Muscle layer of duodenum (tissue), 2 donors: Measurements from ENCODE around the gene CARHSP1.
"Not testable (repeated sequence)": the region's sequence is repeated elsewhere in the genome, so short reads cannot be mapped to it uniquely, and the experiment has no call there.

Source experiments
- H3K27ac ChIP-seq: one replicate; pipeline ENCODE4 v1.7.0; 2013; ENCODE audit warnings: mild to moderate bottlenecking, low read length
- H3K27me3 ChIP-seq: one replicate; pipeline ENCODE4 v1.7.0; 2013; ENCODE audit warnings: low read depth, mild to moderate bottlenecking, control low read depth, low read length
- H3K36me3 ChIP-seq, 2 donors: one replicate each; pipeline ENCODE4 v1.7.0; 2013; ENCODE audit warnings: low read length in 2 of 2, control low read depth in 1 of 2, mild to moderate bottlenecking in 1 of 2; ENCODE audit not compliant: insufficient read depth in 2 of 2, control insufficient read depth in 1 of 2
- H3K4me1 ChIP-seq, 2 donors: one replicate each; pipeline ENCODE4 v1.7.0; 2013; ENCODE audit warnings: low read length in 2 of 2, mild to moderate bottlenecking in 2 of 2, control low read depth in 1 of 2, moderate library complexity in 1 of 2; ENCODE audit not compliant: insufficient read depth in 2 of 2, control insufficient read depth in 1 of 2
- H3K4me3 ChIP-seq, 2 donors: one replicate each; pipeline ENCODE4 v1.7.0; 2013; ENCODE audit warnings: low read length in 2 of 2, low read depth in 1 of 2, mild to moderate bottlenecking in 1 of 2
- H3K9me3 ChIP-seq, 2 donors: one replicate each; pipeline ENCODE4 v1.7.0; 2013; ENCODE audit warnings: low read length in 2 of 2, control low read depth in 1 of 2, mild to moderate bottlenecking in 1 of 2; ENCODE audit not compliant: control insufficient read depth in 1 of 2
- donor health status: healthy.

CARHSP1 gene

GRCh38 chr16:8836797-8837196 lies 32.0 kb downstream of the CARHSP1 start:
- H3K27ac ChIP-seq, H3K4me1 ChIP-seq, H3K4me3 ChIP-seq, H3K27me3 ChIP-seq, H3K9me3 ChIP-seq: not testable (repeated sequence)
- H3K36me3 ChIP-seq: peaks cover 10% of the 10 kb centered on the region in 2 donors

- Histone ChIP-seq H3K36me3 (peaks cover 32 to 36% of the 10 kb centered on the region in 2 donors), H3K4me1 (no peaks in the 10 kb centered on the region), H3K27me3 (no peaks in the 10 kb centered on the region), H3K4me3 (no peak overlapping the region), H3K9me3 (no peaks in the 10 kb centered on the region), H3K27ac (no peak overlapping the region)
Measured at GRCh38 chr16:8832717-8833105, 36.1 kb downstream of the CARHSP1 start.

GRCh38 chr16:8831871-8832716 lies 36.7 kb downstream of the CARHSP1 start:
- H3K9me3 ChIP-seq: no peaks in the 10 kb centered on the region
- no peaks in the 10 kb centered on the region for H3K4me1 ChIP-seq
- peaks cover 32 to 36% of the 10 kb centered on the region in 2 donors for H3K36me3 ChIP-seq
- no peak overlapping the region for H3K27ac ChIP-seq
- H3K4me3 ChIP-seq: no peak overlapping the region
- H3K27me3 ChIP-seq: no peaks in the 10 kb centered on the region

GRCh38 chr16:8831450-8831849 lies 37.4 kb downstream of the CARHSP1 start:
- H3K4me3 ChIP-seq: no peak overlapping the region
- H3K27me3 ChIP-seq: no peaks in the 10 kb centered on the region
- H3K9me3 ChIP-seq: no peaks in the 10 kb centered on the region
- peaks cover 32 to 36% of the 10 kb centered on the region in 2 donors for H3K36me3 ChIP-seq
- no peak overlapping the region for H3K27ac ChIP-seq
- H3K4me1 ChIP-seq: no peaks in the 10 kb centered on the region

GRCh38 chr16:8828541-8829165 lies 40.2 kb downstream of the CARHSP1 start:
- Histone ChIP-seq H3K4me3 (no peak overlapping the region), H3K9me3 (no peaks in the 10 kb centered on the region), H3K27ac (no peak overlapping the region), H3K27me3 (no peaks in the 10 kb centered on the region), H3K4me1 (no peaks in the 10 kb centered on the region), H3K36me3 (peaks cover 32 to 36% of the 10 kb centered on the region in 2 donors)

GRCh38 chr16:8826278-8826879 lies 42.4 kb downstream of the CARHSP1 start:
- H3K9me3 ChIP-seq: no peaks in the 10 kb centered on the region
- peaks cover 25 to 30% of the 10 kb centered on the region in 2 donors for H3K36me3 ChIP-seq
- H3K27ac ChIP-seq: no peak overlapping the region
- H3K4me3 ChIP-seq: no peak overlapping the region
- no peaks in the 10 kb centered on the region for H3K27me3 ChIP-seq
- H3K4me1 ChIP-seq: no peaks in the 10 kb centered on the region

GRCh38 chr16:8822403-8822802 lies 46.4 kb downstream of the CARHSP1 start:
- Histone ChIP-seq H3K4me1 (no peaks in the 10 kb centered on the region), H3K36me3 (peaks cover 24 to 34% of the 10 kb centered on the region in 2 donors), H3K27me3 (no peaks in the 10 kb centered on the region), H3K9me3 (no peaks in the 10 kb centered on the region), H3K27ac (no peak overlapping the region), H3K4me3 (no peak overlapping the region)

- H3K27me3 ChIP-seq: no peaks in the 10 kb centered on the region
- H3K9me3 ChIP-seq: no peaks in the 10 kb centered on the region
- H3K4me3 ChIP-seq: no peak overlapping the region
- no peak overlapping the region for H3K27ac ChIP-seq
- peaks cover 38 to 50% of the 10 kb centered on the region in 2 donors for H3K36me3 ChIP-seq
- no peaks in the 10 kb centered on the region for H3K4me1 ChIP-seq
Measured at GRCh38 chr16:8819411-8820034, 49.3 kb downstream of the CARHSP1 start.

GRCh38 chr16:8818504-8819270 lies 50.1 kb downstream of the CARHSP1 start:
- Histone ChIP-seq H3K9me3 (no peaks in the 10 kb centered on the region), H3K36me3 (peaks cover 46 to 54% of the 10 kb centered on the region in 2 donors), H3K27ac (no peak overlapping the region)

GRCh38 chr16:8816967-8817655 lies 51.7 kb downstream of the CARHSP1 start:
- no peaks in the 10 kb centered on the region for H3K27me3 ChIP-seq
- H3K4me1 ChIP-seq: no peaks in the 10 kb centered on the region
- H3K4me3 ChIP-seq: no peak overlapping the region
- peaks cover 62% of the 10 kb centered on the region in 2 donors for H3K36me3 ChIP-seq
- H3K27ac ChIP-seq: no peak overlapping the region
- no peaks in the 10 kb centered on the region for H3K9me3 ChIP-seq

More at GRCh38 chr16:8818504-8819270, 50.1 kb downstream of the CARHSP1 start:
- no peaks in the 10 kb centered on the region for H3K4me1 ChIP-seq
- no peak overlapping the region for H3K4me3 ChIP-seq
- H3K27me3 ChIP-seq: no peaks in the 10 kb centered on the region
